DND-41 (cell line): ENCODE data around the gene SRRM5.

Source experiments
- ATAC-seq: fragments of 200-7000 bp; cut with Tn5 transposase; 3 replicates; pipeline ENCODE4 v1.9.1; 2021; ENCODE audit warnings: low read depth; ENCODE audit not compliant: insufficient read depth
- DNase-seq: peaks from one replicate; pipeline ENCODE4 v3.0.0-alpha.2; 2020
- H2AFZ ChIP-seq: 2 replicates; pipeline ENCODE4 v1.6.0; 2012; ENCODE audit warnings: low read depth, low read length
- H3K27ac ChIP-seq: 2 replicates; pipeline ENCODE4 v1.5.1; 2012; ENCODE audit warnings: low read length, inconsistent platforms
- H3K27me3 ChIP-seq: fragments of 200-600 bp; sonication (generic); 2 replicates; pipeline ENCODE4 v1.6.0; 2012; ENCODE audit warnings: low read length, mild to moderate bottlenecking, inconsistent platforms; ENCODE audit not compliant: insufficient read depth, poor library complexity
- H3K36me3 ChIP-seq: 2 replicates; pipeline ENCODE4 v1.5.1; 2012; ENCODE audit warnings: low read length, inconsistent platforms; ENCODE audit not compliant: insufficient read depth
- H3K4me1 ChIP-seq: 2 replicates; pipeline ENCODE4 v1.5.1; 2012; ENCODE audit warnings: mild to moderate bottlenecking, low read length; ENCODE audit not compliant: insufficient read depth
- H3K4me2 ChIP-seq: 2 replicates; pipeline ENCODE4 v1.6.0; 2012; ENCODE audit warnings: mild to moderate bottlenecking, moderate library complexity, low read length, inconsistent platforms; ENCODE audit not compliant: insufficient read depth
- H3K4me3 ChIP-seq, 2 experiments: fragments of 200-600 bp in 1 of 2; shearing (Covaris generic) in 1 of 2; 2 replicates each; pipeline ENCODE4 v1.5.1; 2012 to 2016; ENCODE audit warnings: inconsistent platforms in 2 of 2, low read length in 2 of 2, mild to moderate bottlenecking in 2 of 2, low read depth in 1 of 2, moderate library complexity in 1 of 2
- H3K79me2 ChIP-seq: 2 replicates; pipeline ENCODE4 v1.6.0; 2012; ENCODE audit warnings: low read length, inconsistent platforms; ENCODE audit not compliant: insufficient read depth
- H3K9ac ChIP-seq: 2 replicates; pipeline ENCODE4 v1.6.0; 2012; ENCODE audit warnings: low read depth, mild to moderate bottlenecking, inconsistent platforms, low read length, moderate library complexity
- H3K9me3 ChIP-seq: 2 replicates; pipeline ENCODE4 v1.5.1; 2012; ENCODE audit warnings: low read length, moderate library complexity, mild to moderate bottlenecking, inconsistent platforms; ENCODE audit not compliant: insufficient read depth, severe bottlenecking
- H4K20me1 ChIP-seq: 2 replicates; pipeline ENCODE4 v1.6.0; 2012; ENCODE audit warnings: low read length; ENCODE audit not compliant: insufficient read depth
- EZH2 ChIP-seq: IDR thresholded peaks from 3 replicates; pipeline ENCODE4 v1.6.1; 2012; ENCODE audit warnings: borderline replicate concordance, low read depth, mild to moderate bottlenecking, moderate library complexity, low read length, inconsistent platforms; ENCODE audit not compliant: severe bottlenecking
- TF ChIP-seq, protein P1 (sequence below): IDR thresholded peaks from 2 replicates; pipeline ENCODE4 v1.5.1; 2012; ENCODE audit warnings: borderline replicate concordance, low read length, moderate library complexity, mild to moderate bottlenecking; ENCODE audit not compliant: poor library complexity, severe bottlenecking; ENCODE audit errors: extremely low read depth

Gene SRRM5, protein sequence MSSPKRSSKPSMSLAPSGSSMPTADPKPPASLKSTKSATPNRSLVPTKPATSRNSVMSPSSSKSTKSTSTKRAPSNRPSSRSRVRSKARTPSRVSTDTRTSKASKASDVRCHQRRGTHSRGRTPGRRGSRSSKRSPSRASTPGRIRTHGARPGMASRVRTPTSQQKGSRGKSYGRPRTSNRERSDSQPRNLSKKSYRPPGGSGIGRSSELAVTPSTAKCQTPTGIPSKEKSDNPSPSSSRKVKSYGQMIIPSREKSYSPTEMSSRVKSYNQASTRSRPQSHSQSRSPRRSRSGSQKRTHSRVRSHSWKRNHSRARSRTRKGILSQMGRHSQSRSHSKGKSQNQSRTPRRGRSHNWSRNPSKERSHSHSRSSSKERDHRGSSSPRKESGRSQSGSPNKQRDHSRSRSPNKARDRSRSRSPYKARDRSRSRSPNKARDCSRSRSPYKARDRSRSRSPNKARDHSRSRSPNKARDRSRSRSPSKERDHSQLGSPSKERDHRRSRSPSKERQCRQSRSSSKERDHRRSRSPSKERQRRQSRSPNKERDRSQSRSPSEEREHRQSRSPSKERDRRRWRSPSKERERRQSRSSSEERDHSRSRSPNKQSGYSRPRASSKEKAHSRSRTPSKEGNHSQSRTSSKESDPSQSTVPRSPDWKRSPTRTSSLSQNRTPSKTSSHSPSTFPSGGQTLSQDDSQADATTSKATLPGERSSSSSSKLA

DNA sequence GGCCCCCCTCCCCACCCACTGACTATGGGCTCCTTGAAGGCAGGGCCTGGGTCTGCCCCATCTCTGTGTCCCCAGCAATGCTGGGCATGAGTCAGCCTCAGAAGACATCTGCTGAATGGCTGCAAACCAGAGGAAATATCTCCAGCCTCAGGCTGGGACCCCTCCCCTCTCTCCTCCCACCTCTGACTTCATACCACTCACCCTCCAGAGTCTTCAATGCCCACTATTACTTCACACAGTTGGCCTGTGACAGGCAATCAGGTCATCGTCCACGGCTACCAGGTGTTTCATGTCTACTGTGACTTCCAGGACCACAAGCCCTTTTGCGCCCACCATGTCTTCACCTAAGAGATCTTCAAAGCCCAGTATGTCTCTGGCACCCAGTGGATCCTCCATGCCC is at the start of gene SRRM5:
SRRM5 (plus strand) TSS at position 301 of the 400 bp plus-strand sequence; CDS start at position 335, 34 bp downstream.
- Histone ChIP-seq H3K36me3 (peaks cover 71% of the 10 kb centered on the region), H4K20me1 (peaks cover 69% of the 10 kb centered on the region), H3K4me3 (no peak within 1 kb of the TSS), H2AFZ (no peak within 1 kb of the TSS), H3K4me2 (no peak within 1 kb of the TSS), H3K4me1 (peaks cover 5% of the 10 kb centered on the region), H3K9ac (no peak within 1 kb of the TSS), H3K27ac (no peak within 1 kb of the TSS), H3K79me2 (peaks cover 79% of the 10 kb centered on the region), H3K27me3 (no peaks in the 10 kb centered on the region), H3K9me3 (no peaks in the 10 kb centered on the region)
- no peak for TF ChIP-seq EZH2
- TF ChIP-seq, protein P1, sequence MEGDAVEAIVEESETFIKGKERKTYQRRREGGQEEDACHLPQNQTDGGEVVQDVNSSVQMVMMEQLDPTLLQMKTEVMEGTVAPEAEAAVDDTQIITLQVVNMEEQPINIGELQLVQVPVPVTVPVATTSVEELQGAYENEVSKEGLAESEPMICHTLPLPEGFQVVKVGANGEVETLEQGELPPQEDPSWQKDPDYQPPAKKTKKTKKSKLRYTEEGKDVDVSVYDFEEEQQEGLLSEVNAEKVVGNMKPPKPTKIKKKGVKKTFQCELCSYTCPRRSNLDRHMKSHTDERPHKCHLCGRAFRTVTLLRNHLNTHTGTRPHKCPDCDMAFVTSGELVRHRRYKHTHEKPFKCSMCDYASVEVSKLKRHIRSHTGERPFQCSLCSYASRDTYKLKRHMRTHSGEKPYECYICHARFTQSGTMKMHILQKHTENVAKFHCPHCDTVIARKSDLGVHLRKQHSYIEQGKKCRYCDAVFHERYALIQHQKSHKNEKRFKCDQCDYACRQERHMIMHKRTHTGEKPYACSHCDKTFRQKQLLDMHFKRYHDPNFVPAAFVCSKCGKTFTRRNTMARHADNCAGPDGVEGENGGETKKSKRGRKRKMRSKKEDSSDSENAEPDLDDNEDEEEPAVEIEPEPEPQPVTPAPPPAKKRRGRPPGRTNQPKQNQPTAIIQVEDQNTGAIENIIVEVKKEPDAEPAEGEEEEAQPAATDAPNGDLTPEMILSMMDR = no peak
- DNase-seq (no peak), ATAC-seq (no peak)

DNA sequence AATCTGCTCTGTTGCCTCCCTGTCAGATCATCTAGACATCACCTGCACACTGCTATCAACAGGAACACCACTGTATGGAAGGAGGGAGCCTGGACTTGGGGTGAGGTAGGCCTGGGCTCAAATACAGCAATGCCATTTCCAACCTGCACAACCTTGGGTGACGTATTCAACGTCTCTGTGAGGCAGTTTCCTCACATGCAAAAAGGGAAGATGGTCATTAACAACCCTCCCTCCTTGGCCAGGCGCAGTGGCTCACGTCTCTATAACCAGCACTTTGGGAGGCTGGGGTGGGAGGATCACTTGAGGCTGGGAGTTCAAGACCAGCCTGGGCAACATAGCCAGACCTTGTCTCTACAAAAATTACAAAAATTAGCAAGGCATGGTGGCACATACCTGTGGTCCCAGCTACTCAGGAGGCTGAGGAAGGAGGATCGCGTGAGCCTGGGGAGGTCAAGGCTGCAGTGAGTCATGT is 49.6 kb upstream of the SRRM5 start:
- ATAC-seq = no peak
- H4K20me1 ChIP-seq = peaks cover 23% of the 10 kb centered on the region
- H3K27ac ChIP-seq = peak overlapping the region; percentile 81
- peaks cover 33% of the 10 kb centered on the region for H3K79me2 ChIP-seq
- TF ChIP-seq, protein P1 = no peak
- no peak for TF ChIP-seq EZH2
- peaks cover 28% of the 10 kb centered on the region for H3K4me1 ChIP-seq
- H3K4me2 ChIP-seq = peak overlapping the region; percentile 51
- no peaks in the 10 kb centered on the region for H3K27me3 ChIP-seq
- H3K9me3 ChIP-seq = no peaks in the 10 kb centered on the region
- H2AFZ ChIP-seq = no peak overlapping the region
- DNase-seq = no peak
- H3K4me3 ChIP-seq = 0 out of 4 replicates have a peak overlapping the region, but pooled peaks of 1 of the 2 experiments have one; percentile 16
- peaks cover 33% of the 10 kb centered on the region for H3K36me3 ChIP-seq
- peak overlapping the region; percentile 34 for H3K9ac ChIP-seq

DNA sequence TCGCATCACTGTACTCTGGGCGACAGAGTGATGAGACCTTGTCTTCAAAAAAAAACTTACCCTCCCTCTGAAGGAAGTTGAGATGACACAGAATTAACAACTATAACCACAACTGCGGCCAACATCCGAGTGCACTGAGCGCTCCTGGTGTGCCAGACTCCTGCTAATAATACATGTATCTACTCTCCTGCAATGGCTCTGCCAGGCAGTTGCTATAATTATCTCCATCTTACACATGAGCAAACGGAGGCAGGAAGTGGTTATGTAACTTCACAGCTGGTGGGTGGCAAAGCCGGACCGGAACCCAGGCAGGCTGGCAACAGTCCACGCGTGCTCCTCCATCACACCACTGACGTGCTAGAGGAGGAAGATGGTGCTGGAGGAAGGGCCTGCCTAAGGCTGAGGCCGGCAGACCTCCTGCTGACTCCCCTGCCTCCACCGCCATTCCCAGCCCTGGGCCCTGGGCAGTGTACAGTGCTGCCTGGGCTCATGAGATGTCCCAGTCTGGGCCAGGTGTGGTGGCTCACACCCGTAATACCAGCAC is 49.1 kb upstream of the SRRM5 start:
- Histone ChIP-seq H4K20me1 (peaks cover 23% of the 10 kb centered on the region), H3K4me1 (peaks cover 28% of the 10 kb centered on the region), H3K4me2 (peak overlapping the region; percentile 51), H2AFZ (no peak overlapping the region), H3K36me3 (peaks cover 32% of the 10 kb centered on the region), H3K4me3 (no peak overlapping the region), H3K9ac (peak overlapping the region; percentile 34), H3K27ac (peak overlapping the region; percentile 81), H3K9me3 (no peaks in the 10 kb centered on the region), H3K79me2 (peaks cover 37% of the 10 kb centered on the region), H3K27me3 (no peaks in the 10 kb centered on the region)
- DNase-seq (peak; percentile 88), ATAC-seq (peak; percentile 98)
- TF ChIP-seq, protein P1 = no peak
- TF ChIP-seq EZH2 = no peak
